Measurements from ENCODE around the gene RNF217.
"Not testable (repeated sequence)": the region's sequence is repeated elsewhere in the genome, so short reads cannot be mapped to it uniquely, and the experiment has no call there.

The RNF217 gene

GRCh38 chr6:124962639-124963415, 590 bp downstream of the RNF217 start:
- no peak for DNase-seq (ENCODE audit: low read depth in 2 of 2, low spot score in 1 of 2)

- DNase-seq (ENCODE audit: low read depth in 2 of 2, low spot score in 1 of 2) = no peak
These were observed 1.2 kb downstream of the RNF217 start for GRCh38 chr6:124963416-124963785.

DNA sequence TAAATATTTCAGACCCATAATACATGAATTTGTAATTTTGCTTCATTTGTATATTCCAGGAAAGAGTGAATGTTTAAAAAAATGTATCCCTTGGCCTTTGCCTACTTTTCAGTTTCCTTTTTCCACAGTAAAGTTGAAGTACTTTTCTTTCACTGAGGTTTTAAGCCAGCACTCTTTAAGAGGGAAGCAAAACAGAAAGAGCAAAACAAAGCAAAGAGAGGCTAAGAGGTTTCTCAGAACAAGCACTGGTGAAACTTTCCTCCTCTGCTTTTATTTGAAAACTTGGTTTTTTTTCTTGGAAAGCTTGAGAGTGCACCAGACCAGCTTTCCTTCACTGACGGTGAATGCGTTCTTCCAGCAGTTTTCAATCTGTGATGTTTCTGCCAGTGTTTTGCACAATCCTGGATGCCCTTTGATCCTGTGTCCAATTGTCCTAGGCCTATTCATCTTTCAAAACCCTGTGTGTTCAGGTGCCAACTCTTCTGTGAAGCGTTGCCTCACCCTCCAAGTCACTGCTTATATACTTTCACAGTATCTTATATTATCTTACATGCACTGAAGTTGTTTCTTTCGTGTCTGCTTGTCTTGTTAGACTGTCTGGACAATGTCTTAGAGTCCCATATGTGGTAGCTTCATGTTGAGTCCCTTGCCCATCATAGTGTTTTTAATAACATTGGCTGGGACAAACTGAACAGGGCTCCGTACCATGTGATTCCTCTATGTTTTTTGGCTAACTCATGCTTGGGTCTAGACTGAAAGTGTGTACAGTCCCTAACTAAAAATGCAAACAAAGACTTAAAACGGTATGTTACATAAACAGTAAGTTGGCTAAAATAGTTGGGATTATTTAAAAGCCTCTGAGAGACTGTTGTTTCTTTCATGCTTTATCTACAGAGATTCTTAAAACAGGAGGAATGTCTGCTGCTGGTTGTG, 1.9 kb downstream of the RNF217 start:
- DNase-seq (ENCODE audit: low read depth in 2 of 2, low spot score in 1 of 2) = no peak

DNA sequence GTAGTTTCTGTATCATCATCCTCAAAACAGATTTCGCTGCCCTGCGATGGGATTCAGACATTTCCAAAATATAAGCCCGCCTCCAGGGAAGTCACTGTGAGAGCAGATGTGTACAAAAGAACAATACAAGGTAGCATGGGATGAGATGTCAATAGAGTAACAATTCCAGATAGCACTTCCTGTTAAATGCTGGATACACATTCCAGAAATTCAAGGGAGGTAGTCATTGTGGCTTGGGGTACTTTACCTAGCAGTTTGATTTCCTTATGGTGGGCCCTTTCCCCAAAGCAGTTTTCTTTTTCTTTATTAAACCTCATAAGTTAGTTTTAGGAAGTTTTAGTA, 2.5 kb downstream of the RNF217 start:
- DNase-seq (ENCODE audit: low read depth in 2 of 2, low spot score in 1 of 2) = no peak

- DNase-seq (ENCODE audit: low read depth in 2 of 2, low spot score in 1 of 2) = not testable (repeated sequence)
These were observed 3.2 kb downstream of the RNF217 start for GRCh38 chr6:124965424-124965850.

GRCh38 chr6:124967444-124967843, 5.2 kb downstream of the RNF217 start:
- DNase-seq (ENCODE audit: low read depth in 2 of 2, low spot score in 1 of 2) = no peak

DNA sequence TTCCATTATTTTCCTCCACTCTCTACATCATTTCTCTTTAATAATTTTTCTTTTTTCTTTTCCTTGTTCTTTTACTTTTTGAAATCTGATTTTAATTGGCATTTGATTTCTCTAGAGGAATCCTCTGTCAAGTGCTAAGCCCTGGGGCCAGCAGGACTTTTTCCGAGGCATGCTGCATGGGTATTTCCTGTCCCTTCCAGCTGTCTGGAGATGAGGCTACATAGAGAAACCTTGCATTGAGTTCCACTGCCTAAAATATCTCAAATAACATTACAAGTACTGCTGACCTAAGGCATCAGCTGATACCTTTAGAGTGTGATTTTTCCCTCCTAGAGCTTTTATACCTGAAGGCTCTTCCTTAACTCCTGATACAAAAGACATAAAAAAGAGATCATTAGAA, 6.2 kb downstream of the RNF217 start:
- DNase-seq (ENCODE audit: low read depth in 2 of 2, low spot score in 1 of 2) = no peak

DNA sequence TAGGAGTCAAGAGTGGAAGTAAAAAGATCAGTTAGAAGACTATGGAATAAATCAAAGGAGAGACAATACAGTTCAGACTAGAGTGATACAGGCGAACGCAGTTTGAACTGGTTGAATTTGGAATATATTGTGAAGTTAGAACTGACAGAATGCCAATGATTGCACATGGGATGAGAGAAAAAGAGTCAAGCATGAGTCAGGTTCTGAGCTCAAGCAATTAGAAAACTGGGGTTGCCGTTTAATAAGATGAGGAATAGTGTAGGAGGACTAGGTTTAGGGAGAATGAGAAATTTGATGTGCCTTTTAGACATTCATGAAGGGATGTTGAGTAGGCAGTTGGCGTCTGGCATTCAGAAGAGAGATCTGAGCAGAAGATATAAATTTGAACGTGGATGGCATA, 8.0 kb downstream of the RNF217 start:
- DNase-seq (ENCODE audit: low read depth in 2 of 2, low spot score in 1 of 2) = no peak

DNA sequence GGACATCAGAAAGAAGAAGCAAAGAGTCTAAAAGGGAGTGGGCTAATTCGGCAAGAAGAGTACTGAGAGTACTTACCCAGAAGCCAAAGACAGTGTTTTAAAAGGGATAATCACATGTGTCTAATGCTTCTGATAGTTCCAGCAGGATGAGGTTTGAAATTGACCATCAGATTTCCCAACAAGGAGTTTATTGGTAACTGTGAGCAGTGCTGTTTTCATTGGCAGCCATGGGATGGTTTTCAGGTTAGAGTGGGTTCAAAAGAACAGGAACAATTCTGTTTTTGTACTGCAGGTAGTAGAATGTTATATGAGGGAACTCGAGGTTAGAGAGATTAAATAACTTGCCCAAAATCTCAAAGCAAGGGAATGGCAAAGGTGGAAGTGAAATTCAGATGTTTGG, 8.5 kb downstream of the RNF217 start:
- no peak for DNase-seq (ENCODE audit: low read depth in 2 of 2, low spot score in 1 of 2)

GRCh38 chr6:124973780-124974179, 11.5 kb downstream of the RNF217 start:
- DNase-seq (ENCODE audit: low read depth in 2 of 2, low spot score in 1 of 2) = no peak

DNA sequence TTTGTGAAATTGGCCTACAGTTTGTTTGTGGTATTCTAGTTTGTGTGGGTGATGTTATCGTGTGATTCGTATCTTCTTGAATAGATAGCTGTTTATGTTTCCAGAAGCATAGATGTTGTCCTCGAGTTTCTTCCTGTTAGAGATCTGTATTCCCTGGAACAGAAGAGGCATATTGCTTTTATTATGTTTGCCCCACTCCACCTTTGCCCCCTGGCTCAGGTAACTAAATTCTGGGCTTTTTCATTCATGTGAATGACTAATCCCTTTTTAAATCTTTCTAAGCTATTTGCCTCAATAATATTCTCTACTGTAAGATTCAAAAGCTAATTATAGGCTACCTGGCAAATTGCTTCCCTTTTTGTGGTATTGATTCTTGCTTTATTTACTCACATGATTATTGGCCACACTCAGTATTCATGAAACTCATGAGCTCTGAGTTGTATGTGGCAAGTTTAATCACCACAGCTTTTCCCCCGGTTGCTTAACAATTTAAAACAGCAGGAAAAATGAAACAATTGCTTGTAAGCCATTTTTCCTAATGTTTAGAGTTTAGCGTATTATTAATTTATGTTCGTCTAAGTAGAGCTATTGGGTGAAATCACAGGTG, 12.6 kb downstream of the RNF217 start:
- no peak for DNase-seq (ENCODE audit: low read depth in 2 of 2, low spot score in 1 of 2)

DNA sequence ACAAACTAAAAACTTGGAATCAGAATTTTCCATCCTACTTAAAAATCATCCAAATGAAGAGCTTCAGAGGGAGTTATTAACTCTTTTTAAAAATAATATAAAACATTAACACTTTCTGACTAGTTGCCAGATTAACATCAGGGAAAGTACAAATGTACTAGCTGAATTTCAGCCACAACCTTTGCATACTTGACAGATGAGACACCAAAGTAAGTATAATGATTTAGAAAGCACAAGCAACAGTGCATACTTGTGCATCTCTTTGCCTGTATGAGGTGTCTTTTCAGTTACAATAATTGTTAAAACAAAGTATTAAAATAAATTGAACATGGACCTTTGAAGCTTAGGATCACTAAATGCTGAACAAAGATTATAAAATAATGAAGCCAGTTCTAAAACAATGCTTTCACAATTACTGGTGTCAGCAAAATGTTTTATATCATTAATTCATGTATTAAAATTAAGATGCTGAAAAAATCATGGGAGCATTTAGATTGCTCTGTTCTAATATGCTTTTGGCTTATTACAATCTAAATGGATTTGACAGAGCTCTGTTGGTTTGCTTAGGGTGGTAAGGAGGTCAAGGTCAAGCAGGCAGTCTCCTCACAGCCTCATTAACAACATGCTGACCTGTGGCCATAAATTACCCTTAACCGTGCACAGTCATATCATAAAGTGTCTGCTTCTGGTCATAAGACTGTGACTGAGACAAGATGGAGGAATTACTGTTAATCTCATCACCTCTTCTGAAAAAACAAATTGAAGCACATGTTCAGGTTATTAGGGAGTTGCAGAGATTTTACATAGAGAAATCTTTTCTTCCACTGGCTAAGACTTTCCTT, 15.1 kb downstream of the RNF217 start:
- DNase-seq (ENCODE audit: low read depth in 2 of 2, low spot score in 1 of 2) = no peak

DNA sequence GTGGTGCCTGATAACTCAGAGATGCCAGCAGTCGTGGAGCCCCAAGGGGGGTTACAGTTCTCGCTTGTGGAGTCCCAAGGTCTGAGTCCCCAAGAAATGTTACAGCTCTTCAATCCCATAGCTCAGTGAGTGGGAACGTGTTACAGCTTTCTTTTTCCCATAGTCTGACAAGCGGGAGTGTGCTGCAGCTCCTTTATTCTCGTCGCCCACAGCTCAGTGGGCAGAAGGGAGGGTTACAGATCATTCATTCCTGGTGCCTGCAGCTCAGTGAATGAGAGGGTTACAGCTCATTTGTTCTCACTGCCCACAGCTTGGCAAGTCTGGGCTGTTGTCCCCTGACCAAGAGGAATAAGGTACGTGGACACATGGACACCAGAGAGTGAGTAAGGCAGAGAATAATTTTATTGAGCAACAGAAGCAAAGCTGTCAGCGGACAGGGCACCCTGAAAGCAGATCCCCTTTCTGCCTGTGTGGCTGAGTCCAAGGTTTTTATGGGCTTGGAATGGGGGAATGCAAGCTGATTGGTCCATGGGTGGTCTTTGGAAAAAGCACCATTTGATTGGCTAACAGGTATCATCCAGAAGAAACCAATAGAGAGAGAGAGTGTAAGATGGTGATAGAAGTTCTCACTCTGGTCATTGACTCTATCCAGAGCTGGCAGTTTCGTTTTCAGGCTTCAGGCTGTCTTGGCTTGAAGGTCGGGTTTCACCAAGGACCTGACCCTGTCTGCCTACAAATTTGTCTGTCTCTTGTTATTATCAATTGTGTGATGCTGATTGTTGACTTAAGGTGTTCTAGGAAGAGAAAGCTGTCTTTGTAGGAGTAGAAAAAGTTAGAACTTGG, 16.4 kb downstream of the RNF217 start:
- DNase-seq (ENCODE audit: low read depth in 2 of 2, low spot score in 1 of 2) = no peak

DNA sequence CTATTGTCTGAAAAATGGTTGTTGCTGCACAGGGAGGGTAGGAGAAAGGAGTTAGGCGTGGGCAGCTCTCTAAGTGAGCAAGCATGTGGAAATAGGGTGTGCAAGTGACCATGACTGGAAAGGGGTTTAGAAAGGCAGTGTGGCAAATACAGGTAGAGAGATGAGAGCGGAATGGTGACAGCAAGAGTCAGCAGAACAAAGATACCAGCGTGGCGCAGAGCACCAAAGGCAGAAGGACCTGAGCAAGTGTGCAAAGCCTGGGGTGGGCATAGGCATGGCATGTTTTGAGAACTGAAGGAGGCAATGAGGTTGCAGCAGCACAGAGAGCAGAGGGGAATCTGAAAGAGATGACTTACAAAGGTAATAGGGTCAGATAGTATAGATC, 17.0 kb downstream of the RNF217 start:
- DNase-seq (ENCODE audit: low read depth in 2 of 2, low spot score in 1 of 2) = no peak

- DNase-seq (ENCODE audit: low read depth in 2 of 2, low spot score in 1 of 2) = no peak
These were observed 20.4 kb downstream of the RNF217 start for GRCh38 chr6:124982669-124983068.

DNA sequence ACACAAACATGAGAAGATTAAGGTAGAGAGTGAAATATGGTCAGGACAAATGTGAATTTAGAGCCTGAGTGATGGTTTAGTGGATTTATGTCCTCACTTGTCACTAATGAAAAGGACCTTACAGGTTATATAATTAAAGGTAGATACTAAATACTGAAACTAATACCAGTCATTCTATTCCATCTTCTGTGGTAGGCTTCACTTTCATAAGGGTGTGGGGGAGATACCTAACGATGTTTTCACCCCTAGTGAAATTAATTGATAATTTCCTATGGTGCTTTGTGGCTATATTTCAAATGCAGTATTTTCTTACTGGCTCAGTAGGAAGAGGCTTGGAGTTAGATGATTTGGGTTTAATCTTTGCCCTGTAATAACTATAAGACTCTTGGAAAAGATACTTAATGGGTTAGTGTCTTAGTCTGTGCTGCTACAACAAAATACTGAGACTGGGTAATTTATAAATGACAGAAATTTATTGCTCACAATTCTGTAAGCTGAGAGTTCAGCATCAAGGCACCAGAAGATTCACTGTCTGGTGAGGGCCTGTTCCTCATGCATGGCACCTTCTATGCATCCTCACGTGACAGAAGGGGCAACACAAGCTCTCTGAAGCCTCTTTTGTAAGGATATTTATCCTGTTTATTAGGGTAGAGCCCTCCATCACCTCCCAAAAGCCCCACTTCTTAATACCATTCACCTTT, 21.3 kb downstream of the RNF217 start:
- DNase-seq (ENCODE audit: low read depth in 2 of 2, low spot score in 1 of 2) = no peak

DNA sequence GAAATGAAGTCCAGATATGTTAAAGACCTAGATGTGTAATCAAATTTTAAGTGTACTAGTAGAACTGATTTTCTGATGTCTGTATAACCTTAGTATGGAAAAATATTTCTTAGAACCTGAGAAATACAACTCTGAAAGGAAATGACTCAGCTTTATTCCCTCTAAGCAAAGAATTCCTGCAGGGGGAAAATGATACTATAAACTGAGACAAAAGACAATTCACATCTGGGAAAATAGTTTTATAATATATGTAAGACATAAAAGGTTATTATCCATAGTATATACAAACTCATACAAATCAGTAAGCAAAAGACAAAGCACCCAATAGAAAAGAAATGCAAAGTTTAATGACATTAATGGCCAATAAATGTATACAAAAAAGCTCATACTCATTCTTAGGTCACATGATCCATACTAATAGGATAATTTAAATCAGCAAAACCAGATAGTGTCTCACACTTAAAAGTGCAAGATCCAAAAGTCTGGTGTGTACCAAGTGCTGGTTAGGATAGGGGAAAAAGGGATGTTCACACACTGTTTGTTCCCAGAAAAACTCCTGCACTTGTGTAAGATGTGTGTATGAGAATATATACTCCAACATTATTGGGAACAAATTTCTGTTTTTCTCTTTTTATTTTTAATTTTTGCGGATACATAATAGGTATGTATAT, 22.6 kb downstream of the RNF217 start:
- DNase-seq (ENCODE audit: low read depth in 2 of 2, low spot score in 1 of 2) = no peak

GRCh38 chr6:124986164-124986563, 23.9 kb downstream of the RNF217 start:
- no peak for DNase-seq (ENCODE audit: low read depth in 2 of 2, low spot score in 1 of 2)

DNA sequence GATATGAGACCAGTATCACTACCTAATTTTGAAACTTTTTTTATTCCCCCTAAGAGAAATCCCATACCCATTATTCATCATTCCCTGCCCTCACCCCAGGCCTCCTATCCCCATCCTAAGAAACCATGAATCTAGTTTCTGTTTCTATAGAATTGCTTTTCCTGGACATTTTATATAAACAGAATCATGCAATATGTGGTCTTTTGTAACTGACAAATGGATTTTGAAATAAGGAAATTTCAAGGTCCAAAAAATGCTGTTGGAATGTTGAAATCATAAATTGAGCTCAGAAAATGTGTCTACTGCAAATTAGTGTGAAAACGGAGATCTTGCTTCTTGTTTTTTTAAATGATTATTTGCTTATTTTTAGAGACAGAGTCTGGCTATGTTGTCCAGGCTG, 25.1 kb downstream of the RNF217 start:
- no peak for DNase-seq (ENCODE audit: low read depth in 2 of 2, low spot score in 1 of 2)

Data from stimulated activated CD8-positive, alpha-beta memory T cell treated with anti-CD3 and anti-CD28 coated beads, Interleukin-4, amount 100 ng/mL, for 4 hours (primary cell).